Lower leg skin (tissue), 3 donors: Measurements from ENCODE around the gene MICAL2.

ENCODE experiments used
- POLR2A ChIP-seq, 2 donors: fragments of 450-650 bp; IDR thresholded peaks; one replicate each; pipeline ENCODE4 v1.6.1; 2016 to 2017; ENCODE audit warnings: antibody characterized with exemption in 2 of 2, mild to moderate bottlenecking in 1 of 2, moderate library complexity in 1 of 2
- TF ChIP-seq, protein P1 (sequence below), 3 donors: fragments of 450-650 bp; IDR thresholded peaks; one replicate each; pipeline ENCODE4 v1.5.1; 2016; ENCODE audit warnings: antibody characterized with exemption in 3 of 3, mild to moderate bottlenecking in 3 of 3, moderate library complexity in 2 of 3

- TF ChIP-seq POLR2A (IDR thresholded peaks at IDR 0.05), result no peak
- TF ChIP-seq, protein P1, sequence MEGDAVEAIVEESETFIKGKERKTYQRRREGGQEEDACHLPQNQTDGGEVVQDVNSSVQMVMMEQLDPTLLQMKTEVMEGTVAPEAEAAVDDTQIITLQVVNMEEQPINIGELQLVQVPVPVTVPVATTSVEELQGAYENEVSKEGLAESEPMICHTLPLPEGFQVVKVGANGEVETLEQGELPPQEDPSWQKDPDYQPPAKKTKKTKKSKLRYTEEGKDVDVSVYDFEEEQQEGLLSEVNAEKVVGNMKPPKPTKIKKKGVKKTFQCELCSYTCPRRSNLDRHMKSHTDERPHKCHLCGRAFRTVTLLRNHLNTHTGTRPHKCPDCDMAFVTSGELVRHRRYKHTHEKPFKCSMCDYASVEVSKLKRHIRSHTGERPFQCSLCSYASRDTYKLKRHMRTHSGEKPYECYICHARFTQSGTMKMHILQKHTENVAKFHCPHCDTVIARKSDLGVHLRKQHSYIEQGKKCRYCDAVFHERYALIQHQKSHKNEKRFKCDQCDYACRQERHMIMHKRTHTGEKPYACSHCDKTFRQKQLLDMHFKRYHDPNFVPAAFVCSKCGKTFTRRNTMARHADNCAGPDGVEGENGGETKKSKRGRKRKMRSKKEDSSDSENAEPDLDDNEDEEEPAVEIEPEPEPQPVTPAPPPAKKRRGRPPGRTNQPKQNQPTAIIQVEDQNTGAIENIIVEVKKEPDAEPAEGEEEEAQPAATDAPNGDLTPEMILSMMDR (IDR thresholded peaks at IDR 0.05), result no peak
Measured at GRCh38 chr11:12267921-12268320, 157.5 kb downstream of the MICAL2 start.
